HEK293 (cell line): ENCODE results near the gene NOX3.

Experiments used
- CTCF ChIA-PET: fragments of 350-600 bp; formaldehyde crosslinking; extraction: SDS; loops from one replicate; lab custom pipeline; 2021; ENCODE audit warnings: antibody characterized with exemption; lab: Yijun Ruan, JAX
- POLR2A ChIA-PET: fragments of 300-600 bp; formaldehyde crosslinking; extraction: SDS; loops from one replicate; lab custom pipeline; 2020; ENCODE audit warnings: antibody characterized with exemption, inconsistent platforms; lab: Yijun Ruan, JAX
- H3K27ac ChIP-seq: fragments of 200-500 bp; sonication (Bioruptor generic); 2 replicates; pipeline ENCODE4 v1.5.1; 2014; ENCODE audit warnings: low read depth, low read length, control low read depth, inconsistent platforms; ENCODE audit errors: extremely low read depth
- H3K36me3 ChIP-seq, 2 experiments: fragments of 200-500 bp in 1 of 2; sonication (Bioruptor generic) in 1 of 2; 1 replicate in 1 of 2; 2 replicates in 1 of 2; pipeline ENCODE4 v1.5.1; 2014 to 2017; ENCODE audit warnings: inconsistent platforms in 2 of 2, low read length in 2 of 2; ENCODE audit not compliant: control insufficient read depth in 2 of 2, insufficient read depth in 1 of 2
- H3K4me1 ChIP-seq: fragments of 200-500 bp; sonication (Bioruptor generic); 2 replicates; pipeline ENCODE4 v1.5.1; 2014; ENCODE audit warnings: mild to moderate bottlenecking, low read length, inconsistent platforms; ENCODE audit not compliant: control insufficient read depth, insufficient read depth
- H3K4me3 ChIP-seq: 2 replicates; pipeline ENCODE4 v1.5.1; 2011; ENCODE audit warnings: low read depth, mild to moderate bottlenecking, control low read depth, low read length, moderate library complexity
- H3K9me3 ChIP-seq: fragments of 200-500 bp; sonication (Bioruptor generic); 2 replicates; pipeline ENCODE4 v1.5.1; 2014; ENCODE audit warnings: low read depth, low read length, inconsistent platforms; ENCODE audit not compliant: control insufficient read depth, insufficient read depth
- KLF10 ChIP-seq: fragments of 450-650 bp; IDR thresholded peaks from 2 replicates; pipeline ENCODE4 v1.5.1; 2018; ENCODE audit warnings: missing biosample characterization, mild to moderate bottlenecking, missing genetic modification characterization
- RBAK ChIP-seq: fragments of 450-650 bp; formaldehyde crosslinking; IDR thresholded peaks from 2 replicates; pipeline ENCODE4 v1.5.1; 2016; ENCODE audit warnings: missing biosample characterization, missing genetic modification characterization
- SALL2 ChIP-seq: fragments of 450-650 bp; formaldehyde crosslinking; IDR thresholded peaks from 2 replicates; pipeline ENCODE4 v1.5.0; 2017; ENCODE audit warnings: missing biosample characterization, mild to moderate bottlenecking, missing genetic modification characterization, borderline replicate concordance
- SCRT2 ChIP-seq: fragments of 450-650 bp; formaldehyde crosslinking; IDR thresholded peaks from 2 replicates; pipeline ENCODE4 v1.5.1; 2016; ENCODE audit warnings: missing biosample characterization, missing genetic modification characterization
- SP3 ChIP-seq: fragments of 450-650 bp; formaldehyde crosslinking; IDR thresholded peaks from 2 replicates; pipeline ENCODE4 v1.5.1; 2016; ENCODE audit warnings: missing biosample characterization, missing genetic modification characterization
- ZBTB11 ChIP-seq: fragments of 450-650 bp; formaldehyde crosslinking; conservative IDR thresholded peaks from 2 replicates; pipeline ENCODE4 v1.5.1; 2016; ENCODE audit warnings: low read depth, missing biosample characterization, missing genetic modification characterization
- ZBTB17 ChIP-seq: fragments of 450-650 bp; formaldehyde crosslinking; IDR thresholded peaks from 2 replicates; pipeline ENCODE4 v1.5.1; 2016; ENCODE audit warnings: missing biosample characterization, missing genetic modification characterization
- ZBTB49 ChIP-seq: fragments of 450-650 bp; formaldehyde crosslinking; IDR thresholded peaks from 2 replicates; pipeline ENCODE4 v1.5.1; 2016; ENCODE audit warnings: missing biosample characterization, missing genetic modification characterization, low read depth
- ZNF169 ChIP-seq: fragments of 450-650 bp; formaldehyde crosslinking; IDR thresholded peaks from 2 replicates; pipeline ENCODE4 v1.5.1; 2016; ENCODE audit warnings: missing biosample characterization, missing genetic modification characterization
- ZNF239 ChIP-seq: fragments of 450-650 bp; formaldehyde crosslinking; IDR thresholded peaks from 2 replicates; pipeline ENCODE4 v1.5.1; 2016; ENCODE audit warnings: missing biosample characterization, missing genetic modification characterization
- ZNF266 ChIP-seq: fragments of 450-650 bp; formaldehyde crosslinking; IDR thresholded peaks from 2 replicates; pipeline ENCODE4 v1.5.1; 2016; ENCODE audit warnings: missing biosample characterization, missing genetic modification characterization, low read depth
- ZNF302 ChIP-seq: fragments of 450-650 bp; formaldehyde crosslinking; IDR thresholded peaks from 2 replicates; pipeline ENCODE4 v1.5.1; 2016; ENCODE audit warnings: missing biosample characterization, missing genetic modification characterization, low read depth
- ZNF362 ChIP-seq: fragments of 450-650 bp; formaldehyde crosslinking; IDR thresholded peaks from 2 replicates; pipeline ENCODE4 v1.5.1; 2016; ENCODE audit warnings: missing biosample characterization, missing genetic modification characterization
- ZNF423 ChIP-seq: fragments of 450-650 bp; formaldehyde crosslinking; IDR thresholded peaks from 2 replicates; pipeline ENCODE4 v1.5.1; 2016; ENCODE audit warnings: missing biosample characterization, missing genetic modification characterization
- ZNF48 ChIP-seq: fragments of 450-650 bp; formaldehyde crosslinking; IDR thresholded peaks from 2 replicates; pipeline ENCODE4 v1.5.1; 2016; ENCODE audit warnings: missing biosample characterization, missing genetic modification characterization
- ZNF501 ChIP-seq: fragments of 450-650 bp; formaldehyde crosslinking; IDR thresholded peaks from 2 replicates; pipeline ENCODE4 v1.5.1; 2016; ENCODE audit warnings: missing biosample characterization, missing genetic modification characterization
- ZNF560 ChIP-seq: fragments of 450-650 bp; formaldehyde crosslinking; IDR thresholded peaks from 2 replicates; pipeline ENCODE4 v1.5.1; 2017; ENCODE audit warnings: missing biosample characterization, missing genetic modification characterization, borderline replicate concordance
- ZNF629 ChIP-seq: fragments of 450-650 bp; formaldehyde crosslinking; IDR thresholded peaks from 2 replicates; pipeline ENCODE4 v1.5.1; 2017; ENCODE audit warnings: missing biosample characterization, missing genetic modification characterization
- ZNF658 ChIP-seq: fragments of 450-650 bp; formaldehyde crosslinking; IDR thresholded peaks from 2 replicates; pipeline ENCODE4; 2016; ENCODE audit warnings: missing biosample characterization, missing genetic modification characterization
- TF ChIP-seq, protein P1 (sequence below): fragments of 450-650 bp; formaldehyde crosslinking; IDR thresholded peaks from 2 replicates; pipeline ENCODE4 v1.5.1; 2016; ENCODE audit warnings: missing biosample characterization, missing genetic modification characterization

Gene NOX3

GRCh38 chr6:155455766-155456165 lies at the start of gene NOX3:
Gene NOX3, minus strand, starts transcription at chr6:155455839. Its CDS starts 39 bp downstream, at chr6:155455800.
- H3K4me1 ChIP-seq: no peaks in the 10 kb centered on the region
- ChIA-PET CTCF (interaction anchor here (0.7 kb wide), 1 partner anchor 1376 kb away, joined by 3 read pairs; no protein-coding TSS in a partner anchor), POLR2A (no interaction called here)
- no peaks in the 10 kb centered on the region for H3K9me3 ChIP-seq
- TF ChIP-seq ZNF501 (tag by site-specific recombination): no peak
- TF ChIP-seq ZNF362: no peak
- no peak for TF ChIP-seq ZNF266 (tag by site-specific recombination)
- TF ChIP-seq SCRT2 (tag by site-specific recombination): peak; percentile 40; the same call in 1 of the 2 replicates
- no peak within 1 kb of the TSS for H3K27ac ChIP-seq
- H3K36me3 ChIP-seq: no peaks in the 10 kb centered on the region
- H3K4me3 ChIP-seq: no peak within 1 kb of the TSS

DNA sequence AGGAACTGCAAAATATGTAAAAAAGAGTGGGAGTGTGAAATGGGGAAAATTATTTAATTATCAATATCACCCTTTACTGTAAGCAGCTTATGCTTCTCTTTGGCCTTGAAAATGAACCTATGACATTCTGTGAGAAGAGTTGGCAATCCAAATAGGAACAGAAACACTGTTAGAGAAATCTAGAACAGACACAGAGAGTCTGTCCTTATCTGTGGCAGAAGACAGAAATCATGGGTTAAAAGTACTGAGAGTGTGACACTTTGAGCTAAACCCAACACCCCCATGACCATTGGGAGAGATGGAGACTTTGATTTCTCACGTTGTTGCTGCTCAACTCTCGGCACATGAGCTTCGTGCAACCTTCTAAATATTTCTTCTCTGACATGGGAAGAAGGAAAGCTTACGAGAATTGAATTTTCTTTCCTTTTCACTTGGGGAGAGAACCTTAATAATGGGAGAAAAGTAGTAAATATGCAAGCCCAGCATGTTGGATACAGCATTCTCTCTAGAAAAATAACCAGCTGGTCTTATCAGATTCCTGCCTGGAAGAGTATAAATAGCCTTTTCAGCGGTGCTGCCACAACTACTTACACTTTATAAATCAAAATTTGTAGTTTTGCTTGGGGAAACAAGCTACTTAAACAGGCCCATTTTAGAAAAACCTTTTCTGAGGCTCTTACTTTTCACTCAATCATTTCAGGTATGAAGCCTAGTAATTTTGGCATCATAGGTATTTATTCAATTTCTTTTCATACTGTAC lies 49.4 kb upstream of the NOX3 start:
- Histone ChIP-seq H3K4me3 (no peak overlapping the region), H3K4me1 (no peaks in the 10 kb centered on the region), H3K36me3 (no peaks in the 10 kb centered on the region), H3K27ac (no peak overlapping the region), H3K9me3 (no peaks in the 10 kb centered on the region)
- ChIA-PET CTCF (interaction anchor here (0.6 to 0.9 kb wide), 6 partner anchors 10 to 632 kb away, joined by 3 read pairs; no protein-coding TSS in a partner anchor), POLR2A (no interaction called here)
- no peak for TF ChIP-seq ZNF423
- no peak for TF ChIP-seq RBAK (tag by site-specific recombination)
- TF ChIP-seq ZBTB11 (tag by site-specific recombination): no peak
- no peak for TF ChIP-seq SALL2
- no peak for TF ChIP-seq ZNF560 (tag by site-specific recombination)
- no peak for TF ChIP-seq ZNF629 (tag by site-specific recombination)
- TF ChIP-seq ZNF658 (tag by site-specific recombination): no peak
- no peak for TF ChIP-seq ZNF302 (tag by site-specific recombination)
- TF ChIP-seq SP3 (tag by site-specific recombination): no peak
- TF ChIP-seq ZNF169 (tag by site-specific recombination): no peak
- no peak for TF ChIP-seq ZBTB17
- TF ChIP-seq ZNF48 (tag by site-specific recombination): no peak
- no peak for TF ChIP-seq ZBTB49 (tag by site-specific recombination)
- TF ChIP-seq, protein P1, sequence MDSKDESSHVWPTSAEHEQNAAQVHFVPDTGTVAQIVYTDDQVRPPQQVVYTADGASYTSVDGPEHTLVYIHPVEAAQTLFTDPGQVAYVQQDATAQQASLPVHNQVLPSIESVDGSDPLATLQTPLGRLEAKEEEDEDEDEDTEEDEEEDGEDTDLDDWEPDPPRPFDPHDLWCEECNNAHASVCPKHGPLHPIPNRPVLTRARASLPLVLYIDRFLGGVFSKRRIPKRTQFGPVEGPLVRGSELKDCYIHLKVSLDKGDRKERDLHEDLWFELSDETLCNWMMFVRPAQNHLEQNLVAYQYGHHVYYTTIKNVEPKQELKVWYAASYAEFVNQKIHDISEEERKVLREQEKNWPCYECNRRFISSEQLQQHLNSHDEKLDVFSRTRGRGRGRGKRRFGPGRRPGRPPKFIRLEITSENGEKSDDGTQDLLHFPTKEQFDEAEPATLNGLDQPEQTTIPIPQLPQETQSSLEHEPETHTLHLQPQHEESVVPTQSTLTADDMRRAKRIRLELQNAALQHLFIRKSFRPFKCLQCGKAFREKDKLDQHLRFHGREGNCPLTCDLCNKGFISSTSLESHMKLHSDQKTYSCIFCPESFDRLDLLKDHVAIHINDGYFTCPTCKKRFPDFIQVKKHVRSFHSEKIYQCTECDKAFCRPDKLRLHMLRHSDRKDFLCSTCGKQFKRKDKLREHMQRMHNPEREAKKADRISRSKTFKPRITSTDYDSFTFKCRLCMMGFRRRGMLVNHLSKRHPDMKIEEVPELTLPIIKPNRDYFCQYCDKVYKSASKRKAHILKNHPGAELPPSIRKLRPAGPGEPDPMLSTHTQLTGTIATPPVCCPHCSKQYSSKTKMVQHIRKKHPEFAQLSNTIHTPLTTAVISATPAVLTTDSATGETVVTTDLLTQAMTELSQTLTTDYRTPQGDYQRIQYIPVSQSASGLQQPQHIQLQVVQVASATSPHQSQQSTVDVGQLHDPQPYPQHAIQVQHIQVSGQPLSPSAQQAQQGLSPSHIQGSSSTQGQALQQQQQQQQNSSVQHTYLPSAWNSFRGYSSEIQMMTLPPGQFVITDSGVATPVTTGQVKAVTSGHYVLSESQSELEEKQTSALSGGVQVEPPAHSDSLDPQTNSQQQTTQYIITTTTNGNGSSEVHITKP: no peak
- TF ChIP-seq ZNF239: no peak
- no peak for TF ChIP-seq KLF10
